NOMO-1 treated with DMSO at 0.1 percent for 48 hours (cell line): ENCODE measurements around the gene SESN2.
A peak's percentile ranks its signal among the peaks of the same experiment; 100 is the strongest.

ENCODE experiments used
- DNase-seq: peaks from one replicate; lab custom pipeline; 2025; ENCODE audit not compliant: unreplicated experiment; lab: John Stamatoyannopoulos, UW

SESN2 gene

GRCh38 chr1:28249013-28249865, 10.1 kb upstream of the SESN2 start:
- DNase-seq: peak; percentile 58

GRCh38 chr1:28249866-28250295, 9.4 kb upstream of the SESN2 start:
- no peak for DNase-seq

- DNase-seq: no peak
These were observed 3.0 kb upstream of the SESN2 start for GRCh38 chr1:28256197-28256827.

GRCh38 chr1:28257736-28258135, 1.6 kb upstream of the SESN2 start:
- DNase-seq: no peak

GRCh38 chr1:28258628-28259251, 578 bp upstream of the SESN2 start:
- DNase-seq: no peak

GRCh38 chr1:28259934-28260802, 850 bp downstream of the SESN2 start:
- no peak for DNase-seq

GRCh38 chr1:28260803-28261174, 1.5 kb downstream of the SESN2 start:
- no peak for DNase-seq

GRCh38 chr1:28264897-28265296, 5.6 kb downstream of the SESN2 start:
- no peak for DNase-seq

GRCh38 chr1:28265577-28265976, 6.3 kb downstream of the SESN2 start:
- DNase-seq: no peak

GRCh38 chr1:28266920-28267322, 7.6 kb downstream of the SESN2 start:
- DNase-seq: no peak

GRCh38 chr1:28267633-28268032, 8.3 kb downstream of the SESN2 start:
- no peak for DNase-seq

- no peak for DNase-seq
These were observed 10.2 kb downstream of the SESN2 start for GRCh38 chr1:28269529-28269928.

GRCh38 chr1:28272215-28272852, 13.0 kb downstream of the SESN2 start:
- no peak for DNase-seq

- no peak for DNase-seq
These were observed 14.0 kb downstream of the SESN2 start for GRCh38 chr1:28273216-28273860.

GRCh38 chr1:28278763-28279162, 19.4 kb downstream of the SESN2 start:
- DNase-seq: no peak

- DNase-seq: no peak
These were observed 20.4 kb downstream of the SESN2 start for GRCh38 chr1:28279721-28280120.

GRCh38 chr1:28280501-28280900, 21.2 kb downstream of the SESN2 start:
- DNase-seq: no peak

- DNase-seq: no peak
These were observed 21.7 kb downstream of the SESN2 start for GRCh38 chr1:28280977-28281381.

- DNase-seq: no peak
These were observed 22.5 kb downstream of the SESN2 start for GRCh38 chr1:28281608-28282425.
